Rectal smooth muscle tissue (tissue), 1 donor: ENCODE data around the gene PLCB4.

Experiments
- H3K27ac ChIP-seq: one replicate; pipeline ENCODE4 v1.7.0; 2013; ENCODE audit warnings: low read depth, low read length, inconsistent platforms
- H3K27me3 ChIP-seq: one replicate; pipeline ENCODE4 v1.7.0; 2013; ENCODE audit warnings: low read length; ENCODE audit not compliant: control insufficient read depth, insufficient read depth
- H3K36me3 ChIP-seq: one replicate; pipeline ENCODE4 v1.7.0; 2013; ENCODE audit warnings: low read length; ENCODE audit not compliant: control insufficient read depth, insufficient read depth
- H3K4me1 ChIP-seq: one replicate; pipeline ENCODE4 v1.7.0; 2013; ENCODE audit warnings: low read length; ENCODE audit not compliant: control insufficient read depth, insufficient read depth
- H3K4me3 ChIP-seq: one replicate; pipeline ENCODE4 v1.7.0; 2013; ENCODE audit warnings: low read length
- H3K9ac ChIP-seq: one replicate; pipeline ENCODE4 v1.7.0; 2013; ENCODE audit warnings: low read length

Gene PLCB4

GRCh38 chr20:9402546-9402945, 333.7 kb downstream of the PLCB4 start:
- no peaks in the 10 kb centered on the region for H3K27me3 ChIP-seq
- no peak overlapping the region for H3K9ac ChIP-seq
- no peak overlapping the region for H3K27ac ChIP-seq
- no peaks in the 10 kb centered on the region for H3K36me3 ChIP-seq
- no peaks in the 10 kb centered on the region for H3K4me1 ChIP-seq
- no peak overlapping the region for H3K4me3 ChIP-seq

GRCh38 chr20:9403448-9403847, 334.6 kb downstream of the PLCB4 start:
- Histone ChIP-seq H3K9ac (no peak overlapping the region), H3K27ac (no peak overlapping the region), H3K4me1 (no peaks in the 10 kb centered on the region), H3K27me3 (no peaks in the 10 kb centered on the region), H3K36me3 (no peaks in the 10 kb centered on the region), H3K4me3 (no peak overlapping the region)

GRCh38 chr20:9407805-9408421, 339.0 kb downstream of the PLCB4 start:
- Histone ChIP-seq H3K27ac (no peak overlapping the region), H3K4me1 (no peaks in the 10 kb centered on the region), H3K9ac (no peak overlapping the region), H3K4me3 (no peak overlapping the region), H3K36me3 (peaks cover 4% of the 10 kb centered on the region), H3K27me3 (no peaks in the 10 kb centered on the region)

- H3K4me1 ChIP-seq = no peaks in the 10 kb centered on the region
- H3K9ac ChIP-seq = no peak overlapping the region
- no peaks in the 10 kb centered on the region for H3K27me3 ChIP-seq
- peaks cover 4% of the 10 kb centered on the region for H3K36me3 ChIP-seq
- H3K27ac ChIP-seq = no peak overlapping the region
- H3K4me3 ChIP-seq = no peak overlapping the region
Measured at GRCh38 chr20:9408422-9409300, 339.8 kb downstream of the PLCB4 start.

GRCh38 chr20:9409352-9409751, 340.5 kb downstream of the PLCB4 start:
- Histone ChIP-seq H3K27ac (no peak overlapping the region), H3K36me3 (peaks cover 4% of the 10 kb centered on the region), H3K27me3 (no peaks in the 10 kb centered on the region), H3K9ac (no peak overlapping the region), H3K4me3 (no peak overlapping the region), H3K4me1 (no peaks in the 10 kb centered on the region)

- H3K27me3 ChIP-seq = no peaks in the 10 kb centered on the region
Measured at GRCh38 chr20:9409981-9410380, 341.1 kb downstream of the PLCB4 start.

GRCh38 chr20:9411833-9412232, 342.9 kb downstream of the PLCB4 start:
- Histone ChIP-seq H3K36me3 (peaks cover 4% of the 10 kb centered on the region), H3K4me3 (no peak overlapping the region), H3K27me3 (no peaks in the 10 kb centered on the region), H3K27ac (no peak overlapping the region), H3K9ac (no peak overlapping the region), H3K4me1 (no peaks in the 10 kb centered on the region)

More at GRCh38 chr20:9409981-9410380, 341.1 kb downstream of the PLCB4 start:
- H3K27ac ChIP-seq = no peak overlapping the region
- no peak overlapping the region for H3K9ac ChIP-seq
- H3K36me3 ChIP-seq = peaks cover 4% of the 10 kb centered on the region
- H3K4me1 ChIP-seq = no peaks in the 10 kb centered on the region
- no peak overlapping the region for H3K4me3 ChIP-seq

GRCh38 chr20:9412309-9412708, 343.4 kb downstream of the PLCB4 start:
- Histone ChIP-seq H3K4me1 (no peaks in the 10 kb centered on the region), H3K36me3 (peaks cover 4% of the 10 kb centered on the region)

GRCh38 chr20:9413001-9413400, 344.1 kb downstream of the PLCB4 start:
- Histone ChIP-seq H3K27ac (no peak overlapping the region), H3K27me3 (no peaks in the 10 kb centered on the region), H3K4me3 (no peak overlapping the region), H3K36me3 (peaks cover 4% of the 10 kb centered on the region), H3K9ac (no peak overlapping the region), H3K4me1 (no peaks in the 10 kb centered on the region)

More at GRCh38 chr20:9412309-9412708, 343.4 kb downstream of the PLCB4 start:
- Histone ChIP-seq H3K4me3 (no peak overlapping the region), H3K27ac (no peak overlapping the region), H3K9ac (no peak overlapping the region), H3K27me3 (no peaks in the 10 kb centered on the region)

- Histone ChIP-seq H3K36me3 (no peaks in the 10 kb centered on the region), H3K4me3 (no peak overlapping the region), H3K9ac (no peak overlapping the region), H3K4me1 (no peaks in the 10 kb centered on the region), H3K27me3 (no peaks in the 10 kb centered on the region), H3K27ac (no peak overlapping the region)
Measured at GRCh38 chr20:9415426-9415825, 346.5 kb downstream of the PLCB4 start.

- H3K4me3 ChIP-seq = no peak overlapping the region
- no peak overlapping the region for H3K27ac ChIP-seq
- peaks cover 2% of the 10 kb centered on the region for H3K36me3 ChIP-seq
- H3K27me3 ChIP-seq = no peaks in the 10 kb centered on the region
- no peak overlapping the region for H3K9ac ChIP-seq
- no peaks in the 10 kb centered on the region for H3K4me1 ChIP-seq
Measured at GRCh38 chr20:9416421-9416820, 347.5 kb downstream of the PLCB4 start.

GRCh38 chr20:9417665-9418064, 348.8 kb downstream of the PLCB4 start:
- Histone ChIP-seq H3K27me3 (no peaks in the 10 kb centered on the region), H3K4me1 (no peaks in the 10 kb centered on the region)

More at GRCh38 chr20:9417665-9418064, 348.8 kb downstream of the PLCB4 start:
- peaks cover 2% of the 10 kb centered on the region for H3K36me3 ChIP-seq
- H3K27ac ChIP-seq = no peak overlapping the region
- H3K9ac ChIP-seq = no peak overlapping the region
- no peak overlapping the region for H3K4me3 ChIP-seq
